H1 (cell line): Measurements from ENCODE around the gene APAF1. TPM values are rescaled to one million over a fixed set of nuclear protein-coding genes. Genes with fewer than 3 reads are reported as not detected.
"Not testable (repeated sequence)": the region's sequence is repeated elsewhere in the genome, so short reads cannot be mapped to it uniquely, and the experiment has no call there.

Source experiments
- CTCF ChIA-PET: fragments of 300-600 bp; sonication (Branson Sonifier 250); formaldehyde crosslinking; loops from one replicate; lab custom pipeline; 2021; ENCODE audit not compliant: partially characterized antibody; lab: Charles Lee
- POLR2A ChIA-PET: fragments of 300-600 bp; sonication (Branson Sonifier 250); formaldehyde crosslinking; loops from one replicate; lab custom pipeline; 2021; ENCODE audit warnings: inconsistent platforms; ENCODE audit not compliant: partially characterized antibody; lab: Charles Lee
- DNase-seq, 2 experiments: peaks; one replicate each; pipeline versions ENCODE4 v3.0.0 to v3.0.0-alpha.2; 2010 to 2022; ENCODE audit warnings: low spot score in 2 of 2, low read depth in 1 of 2, mixed read lengths in 1 of 2
- FAIRE-seq: peaks from 2 replicates; lab custom pipeline; 2011; peaks lifted over from hg19 to GRCh38; lab: Jason Lieb, UNC
- H2AFZ ChIP-seq: 2 replicates; pipeline ENCODE4 v1.8.1; 2012; ENCODE audit warnings: low read length, inconsistent platforms
- H2AK5ac ChIP-seq: 2 replicates; pipeline ENCODE4 v1.6.1; 2013; ENCODE audit warnings: low read depth, low read length
- H2BK120ac ChIP-seq: replicated peaks from 2 replicates; pipeline ENCODE3; 2013; ENCODE audit warnings: low read depth, low read length, inconsistent platforms
- H2BK12ac ChIP-seq: 2 replicates; pipeline ENCODE4 v1.6.1; 2013; ENCODE audit warnings: low read depth, low read length
- H2BK15ac ChIP-seq: 2 replicates; pipeline ENCODE4 v1.6.1; 2013; ENCODE audit warnings: low read length
- H2BK20ac ChIP-seq: 2 replicates; pipeline ENCODE4 v1.6.1; 2013; ENCODE audit warnings: low read length
- H2BK5ac ChIP-seq: 2 replicates; pipeline ENCODE4 v1.6.1; 2013; ENCODE audit warnings: low read depth, low read length
- H3K14ac ChIP-seq: 2 replicates; pipeline ENCODE4 v1.6.1; 2013; ENCODE audit warnings: inconsistent platforms; ENCODE audit not compliant: insufficient read length
- H3K18ac ChIP-seq: 2 replicates; pipeline ENCODE4 v1.6.1; 2013; ENCODE audit warnings: low read length; ENCODE audit errors: extremely low read depth
- H3K23ac ChIP-seq: 2 replicates; pipeline ENCODE4 v1.6.1; 2013; ENCODE audit warnings: inconsistent platforms; ENCODE audit not compliant: insufficient read length
- H3K23me2 ChIP-seq: 2 replicates; pipeline ENCODE4 v1.6.1; 2013; ENCODE audit warnings: low read depth, low read length
- H3K27ac ChIP-seq: 2 replicates; pipeline ENCODE4 v1.6.1; 2011; ENCODE audit warnings: low read depth, low read length, inconsistent platforms
- H3K27me3 ChIP-seq, 4 experiments: replicated peaks in 1 of 4; 1 replicate in 1 of 4; 2 replicates in 3 of 4; pipeline versions ENCODE4 v1.6.1 to v1.8.1; 2011 to 2013; ENCODE audit warnings: low read length in 3 of 4, mild to moderate bottlenecking in 3 of 4, inconsistent platforms in 2 of 4, mixed read lengths in 2 of 4, moderate library complexity in 1 of 4; ENCODE audit not compliant: control insufficient read depth in 3 of 4, insufficient read depth in 3 of 4; ENCODE audit errors: extremely low read depth in 1 of 4
- H3K36me3 ChIP-seq, 4 experiments: 2 replicates each; pipeline versions ENCODE4 v1.6.1 to v1.8.1; 2011 to 2013; ENCODE audit warnings: mild to moderate bottlenecking in 4 of 4, low read length in 3 of 4, moderate library complexity in 2 of 4, control low read depth in 1 of 4, inconsistent platforms in 1 of 4; ENCODE audit not compliant: insufficient read depth in 4 of 4, control insufficient read depth in 2 of 4
- H3K4ac ChIP-seq: replicated peaks from 2 replicates; pipeline ENCODE3; 2013; ENCODE audit warnings: low read length, low read depth, mixed read lengths, inconsistent platforms; ENCODE audit not compliant: insufficient read length
- H3K4me1 ChIP-seq, 4 experiments: replicated peaks in 1 of 4; 1 replicate in 1 of 4; 2 replicates in 3 of 4; pipeline versions ENCODE4 v1.6.1 to v1.8.1; 2011 to 2013; ENCODE audit warnings: low read length in 3 of 4, inconsistent platforms in 2 of 4, mixed read lengths in 1 of 4; ENCODE audit not compliant: insufficient read depth in 4 of 4, control insufficient read depth in 3 of 4
- H3K4me2 ChIP-seq, 2 experiments: 2 replicates each; pipeline versions ENCODE4 v1.6.1 to v1.8.1; 2011 to 2013; ENCODE audit warnings: low read depth in 2 of 2, low read length in 2 of 2, control low read depth in 1 of 2, inconsistent platforms in 1 of 2, mild to moderate bottlenecking in 1 of 2; ENCODE audit not compliant: insufficient read depth in 1 of 2
- H3K4me3 ChIP-seq, 4 experiments: fragments of 200-600, 300-600 bp in 1 of 4; sonication (generic), shearing (Covaris generic), sonication (Bioruptor Twin) in 1 of 4; 2 replicates each; pipeline versions ENCODE4 v1.5.1 to v1.8.1; 2011 to 2016; ENCODE audit warnings: low read length in 4 of 4, low read depth in 3 of 4, control low read depth in 2 of 4, inconsistent platforms in 2 of 4, mild to moderate bottlenecking in 2 of 4, mixed read lengths in 1 of 4, moderate library complexity in 1 of 4; ENCODE audit not compliant: insufficient read depth in 2 of 4; ENCODE audit errors: extremely low read depth in 1 of 4
- H3K56ac ChIP-seq: replicated peaks from 2 replicates; pipeline ENCODE3; 2013; ENCODE audit warnings: low read depth, mild to moderate bottlenecking, mixed read lengths, low read length, inconsistent platforms; ENCODE audit not compliant: insufficient read length
- H3K79me1 ChIP-seq: 2 replicates; pipeline ENCODE4 v1.6.1; 2013; ENCODE audit warnings: low read depth, low read length, control low read depth
- H3K79me2 ChIP-seq, 2 experiments: 2 replicates each; pipeline versions ENCODE4 v1.6.1 to v1.8.1; 2012 to 2013; ENCODE audit warnings: low read length in 2 of 2, mild to moderate bottlenecking in 2 of 2, inconsistent platforms in 1 of 2; ENCODE audit not compliant: insufficient read depth in 2 of 2, control insufficient read depth in 1 of 2
- H3K9ac ChIP-seq, 4 experiments: replicated peaks in 1 of 4; 1 replicate in 1 of 4; 2 replicates in 3 of 4; pipeline versions ENCODE4 v1.6.1 to v1.8.1; 2011 to 2013; ENCODE audit warnings: low read depth in 3 of 4, low read length in 3 of 4, control low read depth in 2 of 4, mild to moderate bottlenecking in 2 of 4, moderate library complexity in 2 of 4, inconsistent platforms in 1 of 4; ENCODE audit errors: extremely low read depth in 1 of 4
- H3K9me3 ChIP-seq, 2 experiments: 2 replicates each; pipeline versions ENCODE4 v1.6.1 to v1.8.1; 2012 to 2013; ENCODE audit warnings: mild to moderate bottlenecking in 2 of 2, moderate library complexity in 2 of 2, control low read depth in 1 of 2, inconsistent platforms in 1 of 2, low read depth in 1 of 2, low read length in 1 of 2, mixed read lengths in 1 of 2; ENCODE audit not compliant: insufficient read depth in 2 of 2
- H4K20me1 ChIP-seq, 2 experiments: replicated peaks in 1 of 2; 2 replicates each; pipeline versions ENCODE3 to v1.8.1; 2011 to 2013; ENCODE audit warnings: inconsistent platforms in 2 of 2, low read length in 2 of 2, mild to moderate bottlenecking in 1 of 2; ENCODE audit not compliant: insufficient read depth in 2 of 2, control insufficient read depth in 1 of 2
- H4K5ac ChIP-seq: 2 replicates; pipeline ENCODE4 v1.6.1; 2013; ENCODE audit warnings: low read length, low read depth, mixed read lengths, inconsistent platforms; ENCODE audit not compliant: insufficient read length
- H4K8ac ChIP-seq: 2 replicates; pipeline ENCODE4 v1.8.0; 2013; ENCODE audit warnings: mild to moderate bottlenecking, moderate library complexity, low read length, inconsistent platforms; ENCODE audit not compliant: insufficient read depth; ENCODE audit errors: extremely low read depth
- H4K91ac ChIP-seq: replicated peaks from 2 replicates; pipeline ENCODE3; 2013; ENCODE audit warnings: low read length, mixed read lengths, inconsistent platforms; ENCODE audit not compliant: insufficient read length
- WGBS, 2 experiments: shearing (Covaris generic) in 1 of 2; methylation state at CpG; one replicate each; pipeline versions ENCODE4 v1.1.6 to v1.1.7; 2013 to 2015; ENCODE audit warnings: low lambda C conversion rate in 2 of 2, mixed read lengths in 2 of 2, inconsistent platforms in 1 of 2, low coverage in 1 of 2, missing lambda C conversion rate in 1 of 2; ENCODE audit not compliant: insufficient replicate concordance in 2 of 2, insufficient coverage in 1 of 2, insufficient read length in 1 of 2; ENCODE audit errors: extremely low coverage in 1 of 2, missing lambda C conversion rate in 1 of 2; 5-methylcytosine and 5-hydroxymethylcytosine counted together
- polyA plus RNA-seq, 7 experiments: library from polyadenylated mRNA; depleted of rRNA in 3 of 7; stranded (reverse) in 5 of 7; unstranded in 2 of 7; fragments of >200 nt in 5 of 7; fragments of 200-250 nt in 2 of 7; gene quantifications; 1 replicate in 5 of 7; 2 replicates in 1 of 7; 4 replicates in 1 of 7; pipeline versions ENCODE4 v1.2.1 to v1.2.3, GENCODE V29; 2011 to 2013; ENCODE audit warnings: missing spikeins in 2 of 7, mixed read lengths in 2 of 7
- total RNA-seq: library from RNA; stranded (reverse); fragmentation: NEBNext Ultra II Directional; extraction: Animal tissue kit (Norgen Biotek cat#: 25700); gene quantifications from 2 replicates; pipeline ENCODE4 v1.2.1, GENCODE V29; 2021

Gene APAF1
- total and polyA plus RNA-seq, 2 of the 8 experiments (the other 6 are each of a cell fraction or from before 2014, with no cell fraction given), result 4.7 to 22.6 TPM

GRCh38 chr12:98755855-98756254 lies 110.8 kb downstream of the APAF1 start:
- H3K4ac ChIP-seq, H2BK12ac ChIP-seq, H3K79me2 ChIP-seq, H3K56ac ChIP-seq, FAIRE-seq, POLR2A ChIA-PET, H3K4me3 ChIP-seq, H4K8ac ChIP-seq, H3K9ac ChIP-seq, H3K23me2 ChIP-seq, H3K27ac ChIP-seq, H3K79me1 ChIP-seq, H2BK5ac ChIP-seq, H4K91ac ChIP-seq, DNase-seq, H3K4me2 ChIP-seq, H4K5ac ChIP-seq, H3K14ac ChIP-seq, H3K36me3 ChIP-seq, H3K18ac ChIP-seq, H2AK5ac ChIP-seq, H3K23ac ChIP-seq, H2BK15ac ChIP-seq, H2BK20ac ChIP-seq, H3K4me1 ChIP-seq, H3K9me3 ChIP-seq, H3K27me3 ChIP-seq, H4K20me1 ChIP-seq, H2BK120ac ChIP-seq, H2AFZ ChIP-seq: not testable (repeated sequence)
- CTCF ChIA-PET, result interaction anchor here (0.8 to 1.2 kb wide), 2 partner anchors 9 to 58 kb away, joined by 3 read pairs; no protein-coding TSS in a partner anchor
- 89% methylated on average over 5 of the region's 5 CpGs; no CpG with 5 or more reads in 1 of the 2 experiments for WGBS, 2 experiments
